PC-3 (cell line): ENCODE measurements around the gene SELENOF. TPM values are rescaled to one million over a fixed set of nuclear protein-coding genes. Genes with fewer than 3 reads are reported as not detected.

ENCODE experiments used
- ATAC-seq: fragments of 200-7000 bp; cut with Tn5 transposase; 2 replicates; pipeline ENCODE4 v1.9.1; 2020; ENCODE audit warnings: mild to moderate bottlenecking, moderate library complexity
- BruUV-seq: library from RNA; stranded (reverse); fragments of 400-500 nt; replicated peaks from 2 replicates; lab custom pipeline; 2021; lab: Mats Ljungman, UMichigan
- CTCF ChIA-PET: fragments of 300-600 bp; sonication (Branson Sonifier 250); formaldehyde crosslinking; loops from one replicate; lab custom pipeline; 2022; ENCODE audit warnings: antibody characterized with exemption; lab: Charles Lee
- POLR2A ChIA-PET: fragments of 300-600 bp; sonication (Branson Sonifier 250); formaldehyde crosslinking; loops from one replicate; lab custom pipeline; 2022; ENCODE audit warnings: antibody characterized with exemption; ENCODE audit not compliant: unreplicated experiment; lab: Charles Lee
- DNase-seq: peaks from one replicate; pipeline ENCODE4 v3.0.0-alpha.2; 2015
- H2AFZ ChIP-seq: fragments of 300-600 bp; sonication (generic); 2 replicates; pipeline ENCODE4 v1.6.0; 2016; ENCODE audit warnings: antibody characterized with exemption, low read length
- H3F3A ChIP-seq: fragments of 300-600 bp; sonication (generic); one replicate; pipeline ENCODE4 v1.6.0; 2017; ENCODE audit warnings: antibody characterized with exemption, low read length, control low read depth, mild to moderate bottlenecking; ENCODE audit not compliant: unreplicated experiment
- H3K27ac ChIP-seq: fragments of 300-600 bp; sonication (generic); 2 replicates; pipeline ENCODE4 v1.5.1; 2016; ENCODE audit warnings: mild to moderate bottlenecking, low read length
- H3K27me3 ChIP-seq: fragments of 300-600 bp; sonication (generic); 2 replicates; pipeline ENCODE4 v1.6.1; 2016; ENCODE audit warnings: low read length, mixed read lengths
- H3K36me3 ChIP-seq: fragments of 300-600 bp; sonication (generic); 2 replicates; pipeline ENCODE4 v1.6.1; 2016; ENCODE audit warnings: low read depth, mixed run types, low read length, mixed read lengths
- H3K4me1 ChIP-seq: fragments of 300-600 bp; sonication (generic); 2 replicates; pipeline ENCODE4 v1.5.1; 2016; ENCODE audit warnings: low read length; ENCODE audit not compliant: insufficient read depth
- H3K4me2 ChIP-seq: fragments of 300-600 bp; sonication (generic); 2 replicates; pipeline ENCODE4 v1.6.0; 2016; ENCODE audit warnings: low read length
- H3K4me3 ChIP-seq: fragments of 300-600 bp; sonication (generic); 2 replicates; pipeline ENCODE4 v1.5.1; 2016; ENCODE audit warnings: mild to moderate bottlenecking, low read length, mixed read lengths
- H3K79me2 ChIP-seq: fragments of 300-600 bp; sonication (generic); 2 replicates; pipeline ENCODE4 v1.6.1; 2017; ENCODE audit warnings: low read length, mixed read lengths
- H3K9ac ChIP-seq: fragments of 300-600 bp; sonication (generic); 2 replicates; pipeline ENCODE4 v1.6.0; 2016; ENCODE audit warnings: mild to moderate bottlenecking, low read length
- H3K9me2 ChIP-seq: fragments of 300-600 bp; sonication (generic); replicated peaks from 2 replicates; pipeline ENCODE4 v1.6.1; 2016; ENCODE audit warnings: mixed run types, low read length, mixed read lengths
- H3K9me3 ChIP-seq: fragments of 300-600 bp; sonication (generic); 2 replicates; pipeline ENCODE4 v1.6.1; 2016; ENCODE audit warnings: low read length, mixed read lengths
- H4K20me1 ChIP-seq: fragments of 300-600 bp; sonication (generic); 2 replicates; pipeline ENCODE4 v1.6.1; 2016; ENCODE audit warnings: low read length, mixed read lengths
- EZH2 ChIP-seq: fragments of 300-600 bp; sonication (generic); IDR thresholded peaks from one replicate; pipeline ENCODE4 v1.6.1; 2017; ENCODE audit warnings: antibody characterized with exemption, mild to moderate bottlenecking, low read length; ENCODE audit not compliant: unreplicated experiment
- EZH2phosphoT487 ChIP-seq: fragments of 300-600 bp; sonication (generic); IDR thresholded peaks from 2 replicates; pipeline ENCODE4 v1.6.1; 2018; ENCODE audit warnings: mild to moderate bottlenecking, antibody characterized with exemption, low read length, borderline replicate concordance
- intact Hi-C: fragments of 100-400 bp; cut with micrococcal nuclease; formaldehyde crosslinking; loops from 2 replicates; pipeline ENCODE4 v1.9.0; 2023
- total RNA-seq: library from RNA; depleted of rRNA; stranded (reverse); fragments of >200 nt; gene quantifications from 2 replicates; pipeline ENCODE4 v1.2.3, GENCODE V29; 2014
- TF ChIP-seq, protein P1 (sequence below): fragments of 300-600 bp; sonication (generic); conservative IDR thresholded peaks from 2 replicates; pipeline ENCODE4 v1.5.1; 2017; ENCODE audit warnings: antibody characterized with exemption, low read depth, mild to moderate bottlenecking, low read length

SELENOF gene
- total RNA-seq, 1 experiment from 2014 or later, result 174 TPM

DNA sequence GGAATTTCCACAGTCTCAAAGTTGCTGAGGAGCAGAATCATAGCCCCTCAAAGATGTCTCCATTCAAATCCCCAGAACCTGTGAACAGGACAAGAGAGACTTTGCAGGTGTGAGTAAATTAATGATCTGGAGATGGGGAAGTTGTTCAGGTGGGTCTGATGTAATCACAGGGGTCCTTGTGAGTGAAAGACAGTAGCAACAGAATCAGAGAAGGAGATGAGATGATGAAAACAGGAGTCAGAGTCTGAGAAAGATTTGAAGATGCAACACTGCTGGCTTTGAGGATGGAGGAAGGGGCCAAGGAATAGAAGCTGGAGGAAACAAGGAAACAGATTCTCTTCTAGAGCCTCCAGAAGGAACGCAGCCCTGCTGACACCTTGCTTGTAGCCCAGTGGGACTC, 81.5 kb downstream of the SELENOF start:
- Histone ChIP-seq H3F3A (no peaks in the 10 kb centered on the region), H3K79me2 (no peaks in the 10 kb centered on the region), H3K4me2 (no peak overlapping the region), H3K27ac (no peak overlapping the region), H3K4me3 (no peak overlapping the region), H3K4me1 (no peaks in the 10 kb centered on the region), H3K36me3 (no peaks in the 10 kb centered on the region), H3K9ac (no peak overlapping the region), H3K9me3 (no peaks in the 10 kb centered on the region), H3K27me3 (no peaks in the 10 kb centered on the region), H4K20me1 (no peaks in the 10 kb centered on the region), H3K9me2 (no peaks in the 10 kb centered on the region), H2AFZ (no peak overlapping the region)
- DNase-seq, result no peak
- BruUV-seq, result no TSS peak
- CTCF ChIA-PET, result no interaction called here
- no peak for ATAC-seq
- TF ChIP-seq EZH2phosphoT487, result no peak
- TF ChIP-seq EZH2, result no peak
- TF ChIP-seq, protein P1, sequence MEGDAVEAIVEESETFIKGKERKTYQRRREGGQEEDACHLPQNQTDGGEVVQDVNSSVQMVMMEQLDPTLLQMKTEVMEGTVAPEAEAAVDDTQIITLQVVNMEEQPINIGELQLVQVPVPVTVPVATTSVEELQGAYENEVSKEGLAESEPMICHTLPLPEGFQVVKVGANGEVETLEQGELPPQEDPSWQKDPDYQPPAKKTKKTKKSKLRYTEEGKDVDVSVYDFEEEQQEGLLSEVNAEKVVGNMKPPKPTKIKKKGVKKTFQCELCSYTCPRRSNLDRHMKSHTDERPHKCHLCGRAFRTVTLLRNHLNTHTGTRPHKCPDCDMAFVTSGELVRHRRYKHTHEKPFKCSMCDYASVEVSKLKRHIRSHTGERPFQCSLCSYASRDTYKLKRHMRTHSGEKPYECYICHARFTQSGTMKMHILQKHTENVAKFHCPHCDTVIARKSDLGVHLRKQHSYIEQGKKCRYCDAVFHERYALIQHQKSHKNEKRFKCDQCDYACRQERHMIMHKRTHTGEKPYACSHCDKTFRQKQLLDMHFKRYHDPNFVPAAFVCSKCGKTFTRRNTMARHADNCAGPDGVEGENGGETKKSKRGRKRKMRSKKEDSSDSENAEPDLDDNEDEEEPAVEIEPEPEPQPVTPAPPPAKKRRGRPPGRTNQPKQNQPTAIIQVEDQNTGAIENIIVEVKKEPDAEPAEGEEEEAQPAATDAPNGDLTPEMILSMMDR, result no peak
- POLR2A ChIA-PET, result no interaction called here
- intact Hi-C loops, result loop anchor here (2.0 to 5.0 kb wide), 2 partner anchors 50 to 82 kb away; partner anchors contain the start of genes HS2ST1 and SELENOF

DNA sequence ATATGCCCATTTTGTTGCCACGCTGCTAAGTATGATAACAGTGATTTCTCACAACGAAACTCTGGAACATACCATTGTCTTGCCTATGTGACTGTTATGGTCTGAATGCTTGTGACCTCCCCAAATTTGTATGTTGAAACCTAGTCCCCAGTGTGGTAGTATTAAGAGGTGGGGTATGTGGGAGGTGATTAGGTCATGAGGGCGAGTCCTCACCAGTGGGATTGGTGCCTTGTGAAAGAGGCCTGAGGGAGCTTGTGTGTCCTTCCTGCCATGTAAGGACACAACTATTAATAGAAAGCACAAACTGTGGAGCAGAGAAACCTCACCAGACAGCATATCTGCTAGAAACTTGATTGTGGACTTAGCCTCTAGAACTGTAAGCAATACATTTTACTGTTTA, 84.6 kb downstream of the SELENOF start:
- ChIA-PET CTCF (no interaction called here), POLR2A (no interaction called here)
- H4K20me1 ChIP-seq, result no peaks in the 10 kb centered on the region
- no peak overlapping the region for H3K27ac ChIP-seq
- no peak overlapping the region for H3K4me3 ChIP-seq
- H3K9me3 ChIP-seq, result no peaks in the 10 kb centered on the region
- TF ChIP-seq, protein P1, result no peak
- TF ChIP-seq EZH2 (no peak), EZH2phosphoT487 (no peak)
- no peak overlapping the region for H2AFZ ChIP-seq
- no peaks in the 10 kb centered on the region for H3K36me3 ChIP-seq
- intact Hi-C loops, result no loop called here
- H3K9me2 ChIP-seq, result no peaks in the 10 kb centered on the region
- no peaks in the 10 kb centered on the region for H3K79me2 ChIP-seq
- no peak overlapping the region for H3K4me2 ChIP-seq
- no peak for DNase-seq
- no peak for ATAC-seq
- no peak overlapping the region for H3K9ac ChIP-seq
- no peaks in the 10 kb centered on the region for H3K27me3 ChIP-seq
- no TSS peak for BruUV-seq
- no peaks in the 10 kb centered on the region for H3F3A ChIP-seq
- no peaks in the 10 kb centered on the region for H3K4me1 ChIP-seq

DNA sequence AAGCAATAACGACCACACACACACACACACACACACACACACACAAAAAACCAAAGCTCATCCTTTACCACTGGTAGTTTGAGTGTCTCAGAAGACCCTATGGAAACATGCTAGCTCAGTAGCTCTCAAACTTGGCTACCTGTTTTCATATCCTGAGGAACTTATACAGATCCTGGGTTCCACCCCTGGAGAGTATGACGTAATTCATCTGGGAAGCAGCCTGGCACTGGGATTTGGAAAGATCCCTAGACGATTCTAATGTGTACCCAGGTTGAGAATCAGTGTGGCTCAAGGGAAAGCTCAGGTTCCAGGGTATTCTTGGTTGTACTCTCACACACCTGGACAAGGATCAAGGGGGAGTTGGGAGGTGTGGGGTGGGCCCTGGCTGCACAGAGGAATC, 85.9 kb downstream of the SELENOF start:
- POLR2A ChIA-PET, result no interaction called here
- intact Hi-C loops, result no loop called here
- TF ChIP-seq EZH2phosphoT487 (no peak), EZH2 (no peak)
- TF ChIP-seq, protein P1, result no peak
- no peaks in the 10 kb centered on the region for H3K79me2 ChIP-seq
- no peak overlapping the region for H2AFZ ChIP-seq
- no peak overlapping the region for H3K4me2 ChIP-seq
- no peaks in the 10 kb centered on the region; the same call in 1 of the 2 replicates for H3K4me1 ChIP-seq
- ATAC-seq, result no peak
- H3K36me3 ChIP-seq, result no peaks in the 10 kb centered on the region
- no peak overlapping the region for H3K9ac ChIP-seq
- no peaks in the 10 kb centered on the region for H3K27me3 ChIP-seq
- H3F3A ChIP-seq, result no peaks in the 10 kb centered on the region
- CTCF ChIA-PET, result no interaction called here
- no peak for DNase-seq
- no TSS peak for BruUV-seq
- no peak overlapping the region for H3K4me3 ChIP-seq
- no peak overlapping the region for H3K27ac ChIP-seq
- H3K9me3 ChIP-seq, result no peaks in the 10 kb centered on the region
- no peaks in the 10 kb centered on the region for H3K9me2 ChIP-seq
- no peaks in the 10 kb centered on the region for H4K20me1 ChIP-seq
